GM21381 (cell line): Measurements from ENCODE around the gene TMEM63A.
"Not testable (repeated sequence)": the region's sequence is repeated elsewhere in the genome, so short reads cannot be mapped to it uniquely, and the experiment has no call there.

Experiments used
- ATAC-seq: cut with Tn5 transposase; IDR thresholded peaks from one replicate; pipeline ENCODE4 v1.9.1; 2021; ENCODE audit warnings: mild to moderate bottlenecking, moderate library complexity; ENCODE audit not compliant: unreplicated experiment

The TMEM63A gene

GRCh38 chr1:225823811-225824261 lies 58.3 kb downstream of the TMEM63A start:
- no peak for ATAC-seq

DNA sequence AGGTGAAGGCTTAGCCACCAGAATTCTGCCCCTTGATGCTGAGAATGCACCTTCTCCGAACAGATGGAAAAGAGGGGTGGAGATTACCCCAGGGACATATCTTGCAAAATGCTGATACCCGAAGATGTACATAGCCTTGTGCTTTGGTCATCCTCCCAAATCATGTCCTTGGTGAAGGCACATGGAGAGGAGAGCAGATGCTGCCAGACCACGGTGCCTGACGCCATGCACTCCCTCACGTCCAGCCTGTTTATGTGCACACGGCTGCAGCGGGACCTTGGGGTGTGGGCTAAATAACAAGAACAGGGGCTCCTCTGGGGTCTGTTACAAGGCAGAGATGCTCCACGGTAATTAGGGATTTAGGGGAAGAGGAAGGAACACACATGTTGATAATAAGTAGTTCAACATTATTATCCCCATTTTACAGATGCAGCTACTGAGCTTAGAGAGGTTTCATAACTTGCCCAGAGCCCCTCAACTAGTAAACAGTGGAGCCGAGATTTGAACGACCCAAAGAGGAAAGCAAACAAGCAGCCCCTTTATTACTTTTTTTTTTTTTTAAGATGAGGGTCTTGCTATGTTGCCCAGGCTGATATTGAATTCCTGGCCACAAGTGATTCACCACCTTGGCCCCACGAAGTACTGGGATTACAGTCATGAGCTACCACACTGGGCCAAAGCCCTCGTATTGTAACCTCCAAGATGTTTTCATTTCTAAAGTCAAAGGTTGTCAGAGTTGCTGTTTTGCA lies 59.4 kb downstream of the TMEM63A start:
- ATAC-seq = no peak

DNA sequence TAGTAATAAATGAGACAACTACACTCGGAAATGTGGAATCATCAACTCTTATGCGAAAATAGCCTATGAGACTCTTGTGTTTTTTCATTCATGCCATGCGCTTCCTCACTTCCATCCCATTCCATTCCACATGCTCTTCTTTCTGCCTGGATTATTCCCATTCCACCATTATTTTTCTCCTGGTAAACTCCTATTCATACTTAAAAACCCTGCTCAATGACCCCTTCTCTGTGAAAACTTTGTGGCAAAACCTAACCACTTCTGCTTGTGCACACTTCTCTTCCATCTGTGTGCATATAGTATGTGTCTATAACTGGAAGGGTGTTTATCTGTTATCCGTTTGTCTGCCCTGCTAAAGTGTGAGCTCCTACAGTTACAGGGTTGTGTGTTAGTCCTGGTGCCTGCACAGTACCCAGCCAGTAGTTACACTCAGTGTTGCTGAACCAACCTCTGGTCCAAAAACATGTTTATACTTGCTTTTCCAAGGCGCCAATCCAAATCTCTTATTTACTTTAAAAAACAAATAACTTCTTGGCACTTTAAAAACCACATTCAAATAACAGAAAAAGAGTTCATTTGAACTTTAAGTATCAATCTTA lies 61.6 kb downstream of the TMEM63A start:
- ATAC-seq = no peak

GRCh38 chr1:225819346-225820192 lies 62.6 kb downstream of the TMEM63A start:
- no peak for ATAC-seq

DNA sequence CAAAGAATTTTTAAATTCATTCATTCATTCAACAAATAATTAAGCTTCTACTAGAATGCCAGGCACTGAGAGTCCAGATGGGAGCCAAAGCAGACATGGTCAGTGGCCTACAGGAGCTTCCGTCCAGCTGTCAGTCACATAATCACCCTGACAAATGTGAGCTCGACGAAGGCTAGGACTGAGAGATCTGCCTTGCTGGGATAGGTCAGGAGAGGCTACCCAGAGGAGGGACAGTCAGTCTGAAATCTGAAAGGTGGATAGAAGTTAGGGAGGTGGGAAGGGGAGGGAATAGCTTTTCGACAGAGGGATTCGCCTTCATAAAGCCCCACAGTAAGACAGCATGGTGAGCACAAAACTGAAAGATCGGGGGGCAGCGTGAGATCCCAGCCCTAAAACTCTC lies 64.0 kb downstream of the TMEM63A start:
- no peak for ATAC-seq

DNA sequence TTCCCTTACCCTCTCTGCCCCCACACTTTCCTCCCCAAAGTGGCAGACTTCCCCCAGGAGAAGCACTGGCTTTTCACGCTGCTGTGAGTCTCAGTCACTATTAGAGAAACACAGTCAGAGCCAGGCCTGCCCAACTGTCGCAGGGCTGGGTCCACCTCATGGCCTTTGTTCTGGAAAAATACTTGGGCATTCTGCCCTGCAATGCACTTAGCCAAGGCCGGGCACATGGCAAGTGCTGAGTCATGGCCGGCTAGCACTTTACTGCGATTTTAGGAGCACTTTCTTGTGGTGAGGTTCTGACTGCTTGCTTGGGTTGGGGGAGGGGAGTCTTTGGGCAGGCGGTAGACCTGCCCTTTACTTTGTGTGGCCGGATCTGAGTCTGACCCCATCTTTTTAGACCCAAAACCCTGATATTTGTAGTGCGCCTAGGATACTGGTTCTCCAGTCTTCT lies 64.5 kb downstream of the TMEM63A start:
- ATAC-seq = no peak

- no peak for ATAC-seq
Measured at GRCh38 chr1:225816643-225817538, 65.3 kb downstream of the TMEM63A start.

GRCh38 chr1:225815526-225816178 lies 66.5 kb downstream of the TMEM63A start:
- ATAC-seq = no peak

- ATAC-seq = not testable (repeated sequence)
Measured at GRCh38 chr1:225815090-225815489, 67.1 kb downstream of the TMEM63A start.

DNA sequence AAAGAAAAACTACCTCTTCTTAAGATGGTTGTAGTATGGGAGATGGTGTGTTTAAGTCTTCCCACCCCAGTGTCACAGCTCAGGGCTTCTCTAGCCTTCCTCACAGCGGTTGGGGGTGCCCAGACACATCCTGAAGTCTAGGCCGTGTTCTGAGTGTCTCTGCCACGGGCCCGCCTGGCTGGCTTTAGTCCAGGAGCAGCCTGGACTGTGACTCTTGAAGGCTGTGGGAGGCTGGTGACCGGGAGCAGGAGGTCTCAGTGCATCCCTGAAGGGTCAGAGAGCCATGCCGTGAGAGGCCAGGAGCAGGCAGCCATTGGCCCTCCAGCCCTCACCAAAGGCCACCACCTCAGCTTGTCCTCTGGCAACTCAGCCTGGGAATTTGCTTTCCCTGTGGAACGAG lies 67.8 kb downstream of the TMEM63A start:
- ATAC-seq = no peak

DNA sequence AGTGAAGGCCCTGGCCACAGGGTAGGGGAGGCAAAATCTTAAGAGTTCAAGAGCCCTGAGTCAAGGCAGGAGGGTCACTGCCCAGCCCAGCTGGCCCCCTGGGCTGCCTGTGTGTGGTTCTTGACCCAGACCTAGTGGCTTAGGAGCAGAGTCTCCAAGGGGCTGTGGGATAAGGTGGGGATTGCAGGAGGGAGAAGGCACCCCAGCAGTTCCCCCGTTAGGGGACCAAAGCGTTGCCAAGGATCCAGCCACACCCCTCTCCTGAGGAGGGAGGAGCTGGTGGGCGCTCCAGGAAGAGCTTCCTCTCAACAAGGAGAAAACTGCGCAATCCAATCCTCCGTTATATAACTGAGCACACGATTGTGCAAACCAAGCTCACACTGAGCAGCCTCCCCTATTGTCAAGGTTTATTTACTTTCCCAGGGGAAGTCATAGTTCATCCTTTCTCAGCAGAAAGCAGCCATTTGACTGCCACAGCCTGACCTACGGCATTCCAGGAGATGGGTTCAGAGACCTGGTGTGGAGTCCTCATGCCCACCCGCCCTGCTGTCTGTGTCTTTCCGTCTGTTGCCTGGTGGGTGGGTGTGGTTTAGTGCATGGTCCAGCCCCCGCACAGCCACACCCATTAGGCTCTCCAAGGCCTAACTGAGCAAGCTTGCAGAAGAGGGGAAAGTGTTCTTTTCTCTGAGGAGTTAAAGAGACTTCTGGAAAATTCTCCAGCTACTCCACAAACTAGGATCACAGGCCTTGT lies 68.8 kb downstream of the TMEM63A start:
- ATAC-seq = no peak

GRCh38 chr1:225812488-225813213 lies 69.5 kb downstream of the TMEM63A start:
- no peak for ATAC-seq

- no peak for ATAC-seq
Measured at GRCh38 chr1:225811622-225812487, 70.3 kb downstream of the TMEM63A start.

GRCh38 chr1:225810579-225811538 lies 71.3 kb downstream of the TMEM63A start:
- ATAC-seq = not testable (repeated sequence)

DNA sequence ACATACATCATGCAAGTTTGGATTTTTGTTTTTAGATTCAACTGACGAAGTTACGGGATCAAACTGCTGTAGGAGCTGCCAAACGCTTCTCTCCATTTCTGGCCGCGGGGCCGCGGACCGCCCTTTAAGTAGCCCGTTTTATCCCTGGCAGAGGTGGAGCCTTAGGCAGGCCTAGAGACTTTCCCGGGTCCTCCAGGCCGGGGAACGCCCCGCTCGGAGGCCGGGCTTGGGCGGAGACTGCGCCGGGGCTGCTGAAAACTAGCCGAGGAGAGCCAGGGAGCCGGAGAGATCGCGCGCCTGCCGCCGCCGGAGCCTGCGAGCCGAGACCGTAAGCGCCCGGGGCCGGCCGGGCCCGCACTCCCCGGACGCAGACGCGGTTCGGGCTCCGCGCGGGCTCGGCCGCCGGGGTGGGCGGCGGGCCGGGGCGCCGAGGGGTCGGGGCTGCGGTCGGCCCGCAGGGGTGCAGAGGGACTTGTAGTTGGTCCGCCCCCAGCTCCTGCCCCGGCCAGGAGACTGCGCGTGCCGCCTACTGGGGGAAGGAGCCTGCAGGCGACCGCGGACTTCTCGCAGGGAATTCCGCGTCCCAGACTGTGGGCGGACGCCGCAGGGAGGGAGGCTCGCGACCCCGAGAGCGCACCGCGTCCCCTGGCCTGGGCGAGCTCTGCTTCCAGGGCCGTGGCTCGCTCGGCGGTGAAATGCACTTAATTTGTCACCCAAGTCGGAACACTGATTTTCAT lies 72.2 kb downstream of the TMEM63A start, which contains the start of gene EPHX1:
Gene EPHX1 (plus strand): TSS at position 283 of the 737 bp plus-strand sequence. CDS start 18,606 bp downstream, outside the sequence.
- ATAC-seq = peak; percentile 99

DNA sequence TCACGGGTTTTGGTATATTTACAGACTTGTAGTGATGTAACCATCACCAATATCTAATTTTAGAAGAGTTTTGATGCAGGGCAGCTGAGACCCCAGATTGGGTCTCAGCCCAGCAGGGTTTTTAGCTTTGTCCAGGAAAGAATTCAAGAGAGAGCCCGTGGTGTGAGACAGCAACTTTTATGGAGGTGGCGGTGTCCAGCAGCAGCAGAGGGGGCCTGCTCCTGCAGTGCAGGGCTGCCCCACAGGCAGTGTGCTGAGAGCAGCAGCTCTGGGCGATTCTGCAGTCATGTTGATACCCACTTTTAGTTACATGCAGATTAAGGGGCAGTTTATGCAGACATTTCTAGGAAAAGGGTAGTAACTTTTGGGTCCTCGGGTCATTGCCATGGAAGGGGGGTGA lies 74.0 kb downstream of the TMEM63A start:
- no peak for ATAC-seq
